ENCODE data around the gene LPP.

Gene LPP

DNA sequence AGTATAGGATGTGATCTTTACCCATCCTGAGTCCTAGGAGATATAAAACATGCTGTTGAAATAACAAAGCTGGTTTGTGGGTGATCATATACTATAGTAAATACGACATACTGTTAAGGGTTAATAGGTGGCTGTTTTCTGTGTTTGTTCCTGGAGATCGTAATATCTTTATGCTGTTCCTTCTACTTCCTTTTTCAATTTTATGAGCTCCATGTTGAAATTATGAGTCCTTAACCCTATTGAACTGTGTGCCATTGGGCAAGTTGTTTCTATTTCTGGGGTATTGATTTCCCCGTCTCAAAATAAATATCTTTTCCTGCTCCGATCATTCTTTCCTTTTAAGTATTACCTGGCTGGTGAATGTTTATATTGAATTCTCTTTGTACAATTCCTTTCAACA is 115.1 kb downstream of the LPP start:
- Histone ChIP-seq H3K27ac (ENCODE audit: low read length) (no peak overlapping the region), H3K9me2 (replicated peaks; ENCODE audit: insufficient read depth, low read length) (no peaks in the 10 kb centered on the region), H3K4me2 (ENCODE audit: low read depth, low read length) (no peak overlapping the region), H4K20me1 (ENCODE audit: insufficient read depth, low read length) (no peaks in the 10 kb centered on the region), H3K27me3 (replicated peaks; ENCODE audit: insufficient read depth, low read length) (no peaks in the 10 kb centered on the region), H3K9me3 (replicated peaks; ENCODE audit: insufficient read depth, low read length) (no peaks in the 10 kb centered on the region), H3K4me1 (ENCODE audit: low read length) (no peaks in the 10 kb centered on the region), H3K4me3 (ENCODE audit: low read length) (no peak overlapping the region), H3K9ac (ENCODE audit: low read length) (no peak overlapping the region), H3F3A (ENCODE audit: insufficient read depth, low read length) (no peaks in the 10 kb centered on the region), H3K36me3 (replicated peaks; ENCODE audit: insufficient read depth, low read length) (no peaks in the 10 kb centered on the region), H3K79me2 (ENCODE audit: low read length) (no peaks in the 10 kb centered on the region), H2AFZ (ENCODE audit: low read length) (no peak overlapping the region)
- TF ChIP-seq EZH2phosphoT487 (IDR thresholded peaks at IDR 0.05; ENCODE audit: low read length) = no peak
- no peak for TF ChIP-seq CTCF (IDR thresholded peaks at IDR 0.05; ENCODE audit: low read length)
- no peak for TF ChIP-seq EZH2 (optimal IDR thresholded peaks at IDR 0.05; ENCODE audit: low read depth, low read length)
- DNase-seq = no peak

DNA sequence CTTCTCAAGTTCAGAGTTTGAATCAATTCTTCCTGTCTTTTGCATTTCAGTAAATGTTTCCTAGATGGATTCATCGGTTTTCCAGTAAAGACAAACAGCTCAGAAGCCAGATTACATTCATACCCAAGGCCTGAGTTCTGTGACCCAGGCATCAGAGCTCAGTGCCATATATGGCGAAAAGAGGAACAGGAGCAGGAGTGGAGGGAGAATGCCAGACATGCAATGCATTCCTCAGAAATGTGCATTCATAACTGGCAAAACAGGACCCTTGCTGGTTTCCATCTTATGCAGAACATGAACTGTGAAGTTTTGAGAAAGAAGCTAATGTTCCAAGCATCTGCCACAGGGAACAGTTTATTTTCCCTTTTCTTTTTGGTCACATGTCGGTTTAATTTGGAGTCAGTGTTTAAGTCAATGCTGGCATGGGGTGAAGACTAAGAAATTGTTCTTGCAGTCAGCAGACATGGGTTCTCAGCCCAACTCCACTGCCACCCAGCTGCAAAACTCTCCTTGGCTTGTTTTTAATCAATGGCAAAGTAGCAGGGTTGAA is 116.5 kb downstream of the LPP start:
- no peak for TF ChIP-seq CTCF (IDR thresholded peaks at IDR 0.05; ENCODE audit: low read length)
- no peak for TF ChIP-seq EZH2 (optimal IDR thresholded peaks at IDR 0.05; ENCODE audit: low read depth, low read length)
- TF ChIP-seq EZH2phosphoT487 (IDR thresholded peaks at IDR 0.05; ENCODE audit: low read length) = no peak
- Histone ChIP-seq H3K4me1 (ENCODE audit: low read length) (no peaks in the 10 kb centered on the region), H3K9me3 (replicated peaks; ENCODE audit: insufficient read depth, low read length) (no peaks in the 10 kb centered on the region), H3K27me3 (replicated peaks; ENCODE audit: insufficient read depth, low read length) (no peaks in the 10 kb centered on the region), H2AFZ (ENCODE audit: low read length) (no peak overlapping the region), H3K4me2 (ENCODE audit: low read depth, low read length) (no peak overlapping the region), H3F3A (ENCODE audit: insufficient read depth, low read length) (no peaks in the 10 kb centered on the region), H3K79me2 (ENCODE audit: low read length) (no peaks in the 10 kb centered on the region), H3K4me3 (ENCODE audit: low read length) (no peak overlapping the region), H3K9ac (ENCODE audit: low read length) (no peak overlapping the region), H3K36me3 (replicated peaks; ENCODE audit: insufficient read depth, low read length) (no peaks in the 10 kb centered on the region), H3K27ac (ENCODE audit: low read length) (no peak overlapping the region), H4K20me1 (ENCODE audit: insufficient read depth, low read length) (no peaks in the 10 kb centered on the region), H3K9me2 (replicated peaks; ENCODE audit: insufficient read depth, low read length) (no peaks in the 10 kb centered on the region)
- no peak for DNase-seq

- H3K4me1 ChIP-seq (ENCODE audit: low read length) = no peaks in the 10 kb centered on the region
- H4K20me1 ChIP-seq (ENCODE audit: insufficient read depth, low read length) = no peaks in the 10 kb centered on the region
- H3F3A ChIP-seq (ENCODE audit: insufficient read depth, low read length) = no peaks in the 10 kb centered on the region
- H3K79me2 ChIP-seq (ENCODE audit: low read length) = no peaks in the 10 kb centered on the region
- no peaks in the 10 kb centered on the region for H3K9me2 ChIP-seq (replicated peaks; ENCODE audit: insufficient read depth, low read length)
- no peak overlapping the region for H3K4me3 ChIP-seq (ENCODE audit: low read length)
- no peak for DNase-seq
- TF ChIP-seq EZH2phosphoT487 (IDR thresholded peaks at IDR 0.05; ENCODE audit: low read length) (no peak), CTCF (IDR thresholded peaks at IDR 0.05; ENCODE audit: low read length) (no peak), EZH2 (optimal IDR thresholded peaks at IDR 0.05; ENCODE audit: low read depth, low read length) (no peak)
- H3K9ac ChIP-seq (ENCODE audit: low read length) = no peak overlapping the region
- H2AFZ ChIP-seq (ENCODE audit: low read length) = no peak overlapping the region
- H3K27me3 ChIP-seq (replicated peaks; ENCODE audit: insufficient read depth, low read length) = no peaks in the 10 kb centered on the region
- no peaks in the 10 kb centered on the region for H3K36me3 ChIP-seq (replicated peaks; ENCODE audit: insufficient read depth, low read length)
- no peaks in the 10 kb centered on the region for H3K9me3 ChIP-seq (replicated peaks; ENCODE audit: insufficient read depth, low read length)
- no peak overlapping the region for H3K4me2 ChIP-seq (ENCODE audit: low read depth, low read length)
- H3K27ac ChIP-seq (ENCODE audit: low read length) = no peak overlapping the region
Observed at GRCh38 chr3:188271226-188271914, 117.4 kb downstream of the LPP start.

Measured in MM.1S (cell line).